ENCODE measurements around the gene FAM50B. TPM values are rescaled to one million over a fixed set of nuclear protein-coding genes. Genes with fewer than 3 reads are reported as not detected.

Gene FAM50B
- total and polyA plus RNA-seq, 2 experiments from 2014 or later, result 4.4 to 4.8 TPM

DNA sequence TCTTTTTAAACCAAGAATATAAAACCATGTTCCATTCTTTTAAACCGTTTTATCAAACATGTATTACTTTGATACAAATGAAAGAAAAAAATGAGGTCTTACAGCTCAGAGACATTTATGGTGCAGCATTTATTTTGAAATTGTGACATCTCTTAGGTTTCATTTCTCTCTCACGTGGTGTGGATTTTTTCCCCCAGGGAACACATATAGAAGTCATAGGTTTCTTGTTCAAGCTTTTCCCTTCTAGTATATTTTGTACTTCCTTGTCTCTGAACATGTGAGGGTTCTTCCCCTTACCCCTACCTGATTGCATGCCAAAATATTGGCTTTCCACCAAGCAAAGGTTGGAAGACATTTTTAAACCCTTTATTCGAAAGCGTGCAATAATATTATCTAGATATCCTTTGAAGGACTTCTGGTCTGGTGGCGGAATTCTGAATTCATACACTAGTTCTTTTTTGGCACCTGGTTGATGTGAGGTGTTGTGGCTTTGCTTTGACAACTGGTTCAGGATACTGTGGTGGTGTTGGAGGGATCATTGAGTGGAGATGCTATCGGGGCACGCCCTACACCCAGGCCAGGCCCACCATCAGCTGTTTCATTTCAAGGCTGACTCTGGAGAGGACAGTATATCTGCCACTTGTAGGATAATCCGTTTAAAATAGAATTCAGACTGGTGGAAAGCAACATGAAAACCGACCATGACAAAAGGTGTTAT lies 5.6 kb upstream of the FAM50B start:
- H3K4me1 Mint-ChIP-seq, result peaks cover 6% of the 10 kb centered on the region; the same call in 2 of the 3 replicates
- H3K9me2 ChIP-seq (ENCODE audit: insufficient read depth), result no peaks in the 10 kb centered on the region
- H3K4me3 ChIP-seq, result no peak overlapping the region
- DNase-seq (ENCODE audit: low spot score) (no peak), ATAC-seq (no peak)
- H3K27ac Mint-ChIP-seq, result no peak overlapping the region
- no peaks in the 10 kb centered on the region for H3K36me3 Mint-ChIP-seq (ENCODE audit: low read depth)
- H3K27me3 ChIP-seq (ENCODE audit: insufficient read depth), result 0 out of 2 replicates have a peak, but pooled peaks cover 5% of the 10 kb centered on the region
- TF ChIP-seq NANOG (IDR thresholded peaks at IDR 0.05; ENCODE audit: borderline replicate concordance) (no peak), ZNF331 (CRISPR knock-in tag; IDR thresholded peaks at IDR 0.05; ENCODE audit: low read depth) (no peak), POLR2AphosphoS5 (IDR thresholded peaks at IDR 0.05; ENCODE audit: low read depth) (no peak), STAT1 (IDR thresholded peaks at IDR 0.05; ENCODE audit: unreplicated experiment) (no peak), EZH2phosphoT487 (IDR thresholded peaks at IDR 0.05; ENCODE audit: unreplicated experiment) (no peak), EZH2 (IDR thresholded peaks at IDR 0.05; ENCODE audit: low read depth, unreplicated experiment) (no peak), JUNB (IDR thresholded peaks at IDR 0.05; ENCODE audit: unreplicated experiment) (no peak), CREB1 (CRISPR knock-in tag; IDR thresholded peaks at IDR 0.05; ENCODE audit: low read depth) (no peak)
- TF ChIP-seq, protein P1, sequence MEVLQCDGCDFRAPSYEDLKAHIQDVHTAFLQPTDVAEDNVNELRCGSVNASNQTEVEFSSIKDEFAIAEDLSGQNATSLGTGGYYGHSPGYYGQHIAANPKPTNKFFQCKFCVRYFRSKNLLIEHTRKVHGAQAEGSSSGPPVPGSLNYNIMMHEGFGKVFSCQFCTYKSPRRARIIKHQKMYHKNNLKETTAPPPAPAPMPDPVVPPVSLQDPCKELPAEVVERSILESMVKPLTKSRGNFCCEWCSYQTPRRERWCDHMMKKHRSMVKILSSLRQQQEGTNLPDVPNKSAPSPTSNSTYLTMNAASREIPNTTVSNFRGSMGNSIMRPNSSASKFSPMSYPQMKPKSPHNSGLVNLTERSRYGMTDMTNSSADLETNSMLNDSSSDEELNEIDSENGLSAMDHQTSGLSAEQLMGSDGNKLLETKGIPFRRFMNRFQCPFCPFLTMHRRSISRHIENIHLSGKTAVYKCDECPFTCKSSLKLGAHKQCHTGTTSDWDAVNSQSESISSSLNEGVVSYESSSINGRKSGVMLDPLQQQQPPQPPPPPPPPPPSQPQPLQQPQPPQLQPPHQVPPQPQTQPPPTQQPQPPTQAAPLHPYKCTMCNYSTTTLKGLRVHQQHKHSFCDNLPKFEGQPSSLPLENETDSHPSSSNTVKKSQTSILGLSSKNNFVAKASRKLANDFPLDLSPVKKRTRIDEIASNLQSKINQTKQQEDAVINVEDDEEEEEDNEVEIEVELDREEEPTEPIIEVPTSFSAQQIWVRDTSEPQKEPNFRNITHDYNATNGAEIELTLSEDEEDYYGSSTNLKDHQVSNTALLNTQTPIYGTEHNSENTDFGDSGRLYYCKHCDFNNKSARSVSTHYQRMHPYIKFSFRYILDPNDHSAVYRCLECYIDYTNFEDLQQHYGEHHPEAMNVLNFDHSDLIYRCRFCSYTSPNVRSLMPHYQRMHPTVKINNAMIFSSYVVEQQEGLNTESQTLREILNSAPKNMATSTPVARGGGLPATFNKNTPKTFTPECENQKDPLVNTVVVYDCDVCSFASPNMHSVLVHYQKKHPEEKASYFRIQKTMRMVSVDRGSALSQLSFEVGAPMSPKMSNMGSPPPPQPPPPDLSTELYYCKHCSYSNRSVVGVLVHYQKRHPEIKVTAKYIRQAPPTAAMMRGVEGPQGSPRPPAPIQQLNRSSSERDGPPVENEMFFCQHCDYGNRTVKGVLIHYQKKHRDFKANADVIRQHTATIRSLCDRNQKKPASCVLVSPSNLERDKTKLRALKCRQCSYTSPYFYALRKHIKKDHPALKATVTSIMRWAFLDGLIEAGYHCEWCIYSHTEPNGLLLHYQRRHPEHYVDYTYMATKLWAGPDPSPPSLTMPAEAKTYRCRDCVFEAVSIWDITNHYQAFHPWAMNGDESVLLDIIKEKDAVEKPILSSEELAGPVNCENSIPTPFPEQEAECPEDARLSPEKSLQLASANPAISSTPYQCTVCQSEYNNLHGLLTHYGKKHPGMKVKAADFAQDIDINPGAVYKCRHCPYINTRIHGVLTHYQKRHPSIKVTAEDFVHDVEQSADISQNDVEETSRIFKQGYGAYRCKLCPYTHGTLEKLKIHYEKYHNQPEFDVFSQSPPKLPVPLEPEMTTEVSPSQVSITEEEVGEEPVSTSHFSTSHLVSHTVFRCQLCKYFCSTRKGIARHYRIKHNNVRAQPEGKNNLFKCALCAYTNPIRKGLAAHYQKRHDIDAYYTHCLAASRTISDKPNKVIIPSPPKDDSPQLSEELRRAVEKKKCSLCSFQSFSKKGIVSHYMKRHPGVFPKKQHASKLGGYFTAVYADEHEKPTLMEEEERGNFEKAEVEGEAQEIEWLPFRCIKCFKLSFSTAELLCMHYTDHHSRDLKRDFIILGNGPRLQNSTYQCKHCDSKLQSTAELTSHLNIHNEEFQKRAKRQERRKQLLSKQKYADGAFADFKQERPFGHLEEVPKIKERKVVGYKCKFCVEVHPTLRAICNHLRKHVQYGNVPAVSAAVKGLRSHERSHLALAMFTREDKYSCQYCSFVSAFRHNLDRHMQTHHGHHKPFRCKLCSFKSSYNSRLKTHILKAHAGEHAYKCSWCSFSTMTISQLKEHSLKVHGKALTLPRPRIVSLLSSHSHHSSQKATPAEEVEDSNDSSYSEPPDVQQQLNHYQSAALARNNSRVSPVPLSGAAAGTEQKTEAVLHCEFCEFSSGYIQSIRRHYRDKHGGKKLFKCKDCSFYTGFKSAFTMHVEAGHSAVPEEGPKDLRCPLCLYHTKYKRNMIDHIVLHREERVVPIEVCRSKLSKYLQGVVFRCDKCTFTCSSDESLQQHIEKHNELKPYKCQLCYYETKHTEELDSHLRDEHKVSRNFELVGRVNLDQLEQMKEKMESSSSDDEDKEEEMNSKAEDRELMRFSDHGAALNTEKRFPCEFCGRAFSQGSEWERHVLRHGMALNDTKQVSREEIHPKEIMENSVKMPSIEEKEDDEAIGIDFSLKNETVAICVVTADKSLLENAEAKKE (CRISPR knock-in tag; IDR thresholded peaks at IDR 0.05), result no peak
- TF ChIP-seq, protein P2, sequence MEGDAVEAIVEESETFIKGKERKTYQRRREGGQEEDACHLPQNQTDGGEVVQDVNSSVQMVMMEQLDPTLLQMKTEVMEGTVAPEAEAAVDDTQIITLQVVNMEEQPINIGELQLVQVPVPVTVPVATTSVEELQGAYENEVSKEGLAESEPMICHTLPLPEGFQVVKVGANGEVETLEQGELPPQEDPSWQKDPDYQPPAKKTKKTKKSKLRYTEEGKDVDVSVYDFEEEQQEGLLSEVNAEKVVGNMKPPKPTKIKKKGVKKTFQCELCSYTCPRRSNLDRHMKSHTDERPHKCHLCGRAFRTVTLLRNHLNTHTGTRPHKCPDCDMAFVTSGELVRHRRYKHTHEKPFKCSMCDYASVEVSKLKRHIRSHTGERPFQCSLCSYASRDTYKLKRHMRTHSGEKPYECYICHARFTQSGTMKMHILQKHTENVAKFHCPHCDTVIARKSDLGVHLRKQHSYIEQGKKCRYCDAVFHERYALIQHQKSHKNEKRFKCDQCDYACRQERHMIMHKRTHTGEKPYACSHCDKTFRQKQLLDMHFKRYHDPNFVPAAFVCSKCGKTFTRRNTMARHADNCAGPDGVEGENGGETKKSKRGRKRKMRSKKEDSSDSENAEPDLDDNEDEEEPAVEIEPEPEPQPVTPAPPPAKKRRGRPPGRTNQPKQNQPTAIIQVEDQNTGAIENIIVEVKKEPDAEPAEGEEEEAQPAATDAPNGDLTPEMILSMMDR (conservative IDR thresholded peaks at IDR 0.05; ENCODE audit: low read depth in 2 of 2), result no peak
- TF ChIP-seq, protein P3, sequence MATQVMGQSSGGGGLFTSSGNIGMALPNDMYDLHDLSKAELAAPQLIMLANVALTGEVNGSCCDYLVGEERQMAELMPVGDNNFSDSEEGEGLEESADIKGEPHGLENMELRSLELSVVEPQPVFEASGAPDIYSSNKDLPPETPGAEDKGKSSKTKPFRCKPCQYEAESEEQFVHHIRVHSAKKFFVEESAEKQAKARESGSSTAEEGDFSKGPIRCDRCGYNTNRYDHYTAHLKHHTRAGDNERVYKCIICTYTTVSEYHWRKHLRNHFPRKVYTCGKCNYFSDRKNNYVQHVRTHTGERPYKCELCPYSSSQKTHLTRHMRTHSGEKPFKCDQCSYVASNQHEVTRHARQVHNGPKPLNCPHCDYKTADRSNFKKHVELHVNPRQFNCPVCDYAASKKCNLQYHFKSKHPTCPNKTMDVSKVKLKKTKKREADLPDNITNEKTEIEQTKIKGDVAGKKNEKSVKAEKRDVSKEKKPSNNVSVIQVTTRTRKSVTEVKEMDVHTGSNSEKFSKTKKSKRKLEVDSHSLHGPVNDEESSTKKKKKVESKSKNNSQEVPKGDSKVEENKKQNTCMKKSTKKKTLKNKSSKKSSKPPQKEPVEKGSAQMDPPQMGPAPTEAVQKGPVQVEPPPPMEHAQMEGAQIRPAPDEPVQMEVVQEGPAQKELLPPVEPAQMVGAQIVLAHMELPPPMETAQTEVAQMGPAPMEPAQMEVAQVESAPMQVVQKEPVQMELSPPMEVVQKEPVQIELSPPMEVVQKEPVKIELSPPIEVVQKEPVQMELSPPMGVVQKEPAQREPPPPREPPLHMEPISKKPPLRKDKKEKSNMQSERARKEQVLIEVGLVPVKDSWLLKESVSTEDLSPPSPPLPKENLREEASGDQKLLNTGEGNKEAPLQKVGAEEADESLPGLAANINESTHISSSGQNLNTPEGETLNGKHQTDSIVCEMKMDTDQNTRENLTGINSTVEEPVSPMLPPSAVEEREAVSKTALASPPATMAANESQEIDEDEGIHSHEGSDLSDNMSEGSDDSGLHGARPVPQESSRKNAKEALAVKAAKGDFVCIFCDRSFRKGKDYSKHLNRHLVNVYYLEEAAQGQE (IDR thresholded peaks at IDR 0.05; ENCODE audit: unreplicated experiment), result no peak
- no peak overlapping the region for H3K27ac ChIP-seq (ENCODE audit: low read depth)
- H3K4me3 Mint-ChIP-seq, result no peak overlapping the region
- H3K27me3 Mint-ChIP-seq (ENCODE audit: insufficient read depth, low read depth, poor library complexity), result no peaks in the 10 kb centered on the region
- H2AFZ ChIP-seq, result no peak overlapping the region
- peaks cover 2% of the 10 kb centered on the region; the same call in 1 of the 2 replicates for H3K4me1 ChIP-seq (ENCODE audit: insufficient read depth)
- H3K4me2 ChIP-seq, result no peak overlapping the region
- H3F3A ChIP-seq (replicated peaks; ENCODE audit: low read depth), result no peaks in the 10 kb centered on the region
- no peaks in the 10 kb centered on the region for H4K20me1 ChIP-seq (replicated peaks; ENCODE audit: insufficient read depth)
- no peaks in the 10 kb centered on the region for H3K9me3 Mint-ChIP-seq
- no peaks in the 10 kb centered on the region for H3K79me2 ChIP-seq (replicated peaks; ENCODE audit: insufficient read depth)
- H3K36me3 ChIP-seq (ENCODE audit: insufficient read depth), result no peaks in the 10 kb centered on the region

Measured in GM23338 (cell line).